ENCODE results near the gene HS6ST1. TPM values are rescaled to one million over a fixed set of nuclear protein-coding genes. Genes with fewer than 3 reads are reported as not detected.

Gene HS6ST1
- total and polyA plus RNA-seq, 2 donors (not counting 3 experiments of a cell fraction or from before 2014, with no cell fraction given), result 12.8 to 19.4 TPM

DNA sequence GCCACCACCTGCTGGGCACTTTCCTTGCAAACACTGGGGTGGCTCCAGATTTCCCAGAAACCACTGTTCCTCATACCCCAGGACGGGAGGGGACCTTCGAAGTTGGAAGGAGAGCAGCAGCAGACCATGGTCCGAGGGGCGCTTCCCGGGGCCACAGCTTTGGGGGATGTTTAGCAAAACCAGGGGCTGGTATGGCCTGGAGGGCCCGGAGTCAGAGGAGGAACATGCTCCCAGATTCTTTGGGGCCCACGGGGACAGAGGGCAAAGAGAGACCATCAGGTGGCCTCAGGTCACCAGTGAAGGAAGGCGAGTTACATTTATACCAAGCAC, 25.3 kb downstream of the HS6ST1 start:
- dilution Hi-C loops (cut with MboI; ENCODE audit: extremely low pct_ligation_motif_present, low sequenced_read_pairs), result no loop called here
- intact Hi-C loops (cut with micrococcal nuclease), result no loop called here
- no peak for TF ChIP-seq FOS (IDR thresholded peaks at IDR 0.05; ENCODE audit: borderline replicate concordance, insufficient read depth, low read length)
- TF ChIP-seq POLR2A (IDR thresholded peaks at IDR 0.05; ENCODE audit: low read depth, low read length), result no peak
- Histone ChIP-seq H3K9me1 (replicated peaks; ENCODE audit: control insufficient read depth, extremely low read depth, insufficient read depth, low read length) (no peaks in the 10 kb centered on the region), H3K4me2 (ENCODE audit: insufficient read depth, low read length) (no peak overlapping the region), H3K79me2 (ENCODE audit: control insufficient read depth, insufficient read depth, low read length) (no peaks in the 10 kb centered on the region), H2AFZ (ENCODE audit: low read depth, low read length) (no peak overlapping the region), H3K27ac (ENCODE audit: insufficient read depth, low read depth, low read length) (no peak overlapping the region), H3K9ac (replicated peaks; ENCODE audit: extremely low read depth, insufficient read depth, low read length) (no peak overlapping the region), H3K27me3 (ENCODE audit: control insufficient read depth in 2 of 2, insufficient read depth in 2 of 2, low read length in 2 of 2) (no peaks in the 10 kb centered on the region), H3K4me3 (replicated peaks in 1 of 3; ENCODE audit: insufficient read depth in 1 of 3, low read depth in 1 of 3, low read length in 3 of 3) (no peak overlapping the region), H3K4me1 (ENCODE audit: control insufficient read depth, extremely low read depth, insufficient read depth, low read length) (no peaks in the 10 kb centered on the region), H3K36me3 (ENCODE audit: control insufficient read depth in 2 of 2, extremely low read depth in 1 of 2, insufficient read depth in 2 of 2, low read length in 2 of 2) (no peaks in the 10 kb centered on the region), H3K9me3 (replicated peaks; ENCODE audit: control insufficient read depth, insufficient read depth, low read length) (no peaks in the 10 kb centered on the region), H4K20me1 (replicated peaks; ENCODE audit: control insufficient read depth, extremely low read depth, insufficient read depth, low read length) (no peaks in the 10 kb centered on the region)
- FAIRE-seq (no peak), DNase-seq (ENCODE audit: low read depth, low spot score) (no peak)
- CTCF ChIA-PET, result interaction anchor here (1.8 kb wide), 1 partner anchor 8 kb away, joined by 4 read pairs; no protein-coding TSS in a partner anchor
- POLR2A ChIA-PET, result no interaction called here
- BruUV-seq (replicated peaks), result no TSS peak

DNA sequence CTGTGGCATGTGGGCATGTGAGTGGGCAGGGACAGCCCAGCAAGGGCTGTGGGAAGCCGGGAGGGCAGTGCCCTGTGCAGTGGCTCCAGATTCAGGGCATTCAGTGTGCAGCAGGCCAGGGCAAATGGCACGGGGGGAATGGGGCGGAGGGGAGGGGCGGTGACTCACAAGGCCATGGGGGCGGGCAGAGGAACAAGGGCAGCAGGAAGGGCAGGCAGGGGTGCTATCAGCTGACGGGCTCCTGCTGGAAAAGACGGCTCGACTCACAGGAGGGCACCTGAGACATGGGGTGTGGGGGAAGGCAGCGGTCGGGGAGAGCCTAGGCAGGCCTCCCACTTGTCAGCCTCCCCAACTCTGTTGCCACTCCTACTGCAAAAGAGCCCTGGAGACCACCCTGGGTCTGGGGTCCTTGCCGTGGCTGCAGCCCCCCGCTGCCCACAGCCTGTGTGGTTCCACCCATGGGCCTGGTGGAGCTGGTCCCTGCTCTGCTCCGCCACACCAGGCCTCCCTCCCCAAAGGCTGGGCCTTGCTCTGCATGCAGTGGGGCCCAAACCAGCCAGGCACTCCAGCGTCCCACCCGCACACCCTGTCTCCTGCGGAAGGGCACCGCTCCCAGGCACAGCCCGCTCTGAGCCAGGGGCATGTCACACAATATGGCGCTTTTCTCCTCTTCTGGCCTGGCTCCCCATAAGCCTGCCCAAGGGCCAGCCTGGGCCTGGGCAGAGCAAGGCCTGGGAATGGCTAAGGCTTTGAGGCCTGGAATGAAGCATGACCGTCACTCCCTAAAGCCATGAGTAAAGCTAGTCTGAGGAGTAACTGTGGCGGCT, 25.9 kb downstream of the HS6ST1 start:
- Histone ChIP-seq H3K27ac (ENCODE audit: insufficient read depth, low read depth, low read length) (no peak overlapping the region), H3K9me1 (replicated peaks; ENCODE audit: control insufficient read depth, extremely low read depth, insufficient read depth, low read length) (no peaks in the 10 kb centered on the region), H3K9ac (replicated peaks; ENCODE audit: extremely low read depth, insufficient read depth, low read length) (no peak overlapping the region), H4K20me1 (replicated peaks; ENCODE audit: control insufficient read depth, extremely low read depth, insufficient read depth, low read length) (no peaks in the 10 kb centered on the region), H3K36me3 (ENCODE audit: control insufficient read depth in 2 of 2, extremely low read depth in 1 of 2, insufficient read depth in 2 of 2, low read length in 2 of 2) (no peaks in the 10 kb centered on the region), H3K79me2 (ENCODE audit: control insufficient read depth, insufficient read depth, low read length) (no peaks in the 10 kb centered on the region), H3K4me2 (ENCODE audit: insufficient read depth, low read length) (no peak overlapping the region), H3K4me1 (ENCODE audit: control insufficient read depth, extremely low read depth, insufficient read depth, low read length) (no peaks in the 10 kb centered on the region), H2AFZ (ENCODE audit: low read depth, low read length) (no peak overlapping the region), H3K27me3 (ENCODE audit: control insufficient read depth in 2 of 2, insufficient read depth in 2 of 2, low read length in 2 of 2) (no peaks in the 10 kb centered on the region), H3K4me3 (replicated peaks in 1 of 3; ENCODE audit: insufficient read depth in 1 of 3, low read depth in 1 of 3, low read length in 3 of 3) (no peak overlapping the region), H3K9me3 (replicated peaks; ENCODE audit: control insufficient read depth, insufficient read depth, low read length) (no peaks in the 10 kb centered on the region)
- intact Hi-C loops (cut with micrococcal nuclease) (no loop called here), dilution Hi-C loops (cut with MboI; ENCODE audit: extremely low pct_ligation_motif_present, low sequenced_read_pairs) (no loop called here)
- DNase-seq (ENCODE audit: low read depth, low spot score), result no peak
- ChIA-PET POLR2A (no interaction called here), CTCF (interaction anchor here (1.8 kb wide), 1 partner anchor 9 kb away, joined by 4 read pairs; no protein-coding TSS in a partner anchor)
- BruUV-seq (replicated peaks), result no TSS peak
- FAIRE-seq, result no peak
- no peak for TF ChIP-seq POLR2AphosphoS5 (IDR thresholded peaks at IDR 0.05; ENCODE audit: insufficient read depth, low read depth, low read length)
- TF ChIP-seq EZH2 (IDR thresholded peaks at IDR 0.05; ENCODE audit: borderline replicate concordance, low read depth, low read length, severe bottlenecking), result no peak
- no peak for TF ChIP-seq POLR2A (IDR thresholded peaks at IDR 0.05; ENCODE audit: low read depth, low read length)
- no peak for TF ChIP-seq FOS (IDR thresholded peaks at IDR 0.05; ENCODE audit: borderline replicate concordance, insufficient read depth, low read length)
- TF ChIP-seq MYC (IDR thresholded peaks at IDR 0.05; ENCODE audit: low read depth, low read length), result no peak
- TF ChIP-seq JUN (IDR thresholded peaks at IDR 0.05; ENCODE audit: borderline replicate concordance, insufficient read depth, insufficient read length, low read depth), result no peak
- TF ChIP-seq, protein P1, sequence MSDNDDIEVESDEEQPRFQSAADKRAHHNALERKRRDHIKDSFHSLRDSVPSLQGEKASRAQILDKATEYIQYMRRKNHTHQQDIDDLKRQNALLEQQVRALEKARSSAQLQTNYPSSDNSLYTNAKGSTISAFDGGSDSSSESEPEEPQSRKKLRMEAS (IDR thresholded peaks at IDR 0.05; ENCODE audit: insufficient read depth, insufficient read length), result no peak
- no peak for TF ChIP-seq GATA2 (IDR thresholded peaks at IDR 0.05; ENCODE audit: insufficient read depth, insufficient read length, low read depth, low read length)
- TF ChIP-seq, protein P2, sequence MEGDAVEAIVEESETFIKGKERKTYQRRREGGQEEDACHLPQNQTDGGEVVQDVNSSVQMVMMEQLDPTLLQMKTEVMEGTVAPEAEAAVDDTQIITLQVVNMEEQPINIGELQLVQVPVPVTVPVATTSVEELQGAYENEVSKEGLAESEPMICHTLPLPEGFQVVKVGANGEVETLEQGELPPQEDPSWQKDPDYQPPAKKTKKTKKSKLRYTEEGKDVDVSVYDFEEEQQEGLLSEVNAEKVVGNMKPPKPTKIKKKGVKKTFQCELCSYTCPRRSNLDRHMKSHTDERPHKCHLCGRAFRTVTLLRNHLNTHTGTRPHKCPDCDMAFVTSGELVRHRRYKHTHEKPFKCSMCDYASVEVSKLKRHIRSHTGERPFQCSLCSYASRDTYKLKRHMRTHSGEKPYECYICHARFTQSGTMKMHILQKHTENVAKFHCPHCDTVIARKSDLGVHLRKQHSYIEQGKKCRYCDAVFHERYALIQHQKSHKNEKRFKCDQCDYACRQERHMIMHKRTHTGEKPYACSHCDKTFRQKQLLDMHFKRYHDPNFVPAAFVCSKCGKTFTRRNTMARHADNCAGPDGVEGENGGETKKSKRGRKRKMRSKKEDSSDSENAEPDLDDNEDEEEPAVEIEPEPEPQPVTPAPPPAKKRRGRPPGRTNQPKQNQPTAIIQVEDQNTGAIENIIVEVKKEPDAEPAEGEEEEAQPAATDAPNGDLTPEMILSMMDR (IDR thresholded peaks at IDR 0.05; ENCODE audit: extremely low read depth in 1 of 2, insufficient read depth in 1 of 2, low read depth in 1 of 2, low read length in 2 of 2), result no peak
